Activated CD8-positive, alpha-beta memory T cell treated with anti-CD3 and anti-CD28 coated beads for 4 hours (primary cell): ENCODE results near the gene PTDSS2.

Experiments
- DNase-seq, 2 donors: peaks; one replicate each; pipeline ENCODE4 v3.0.0-alpha.2; 2020; ENCODE audit warnings: low read depth in 2 of 2

Gene PTDSS2

GRCh38 chr11:490186-490929 is 40.3 kb downstream of the PTDSS2 start:
- DNase-seq: no peak

- no peak for DNase-seq
Observed at GRCh38 chr11:490930-491260, 40.8 kb downstream of the PTDSS2 start.

- no peak for DNase-seq
Observed at GRCh38 chr11:491358-491757, 41.3 kb downstream of the PTDSS2 start.

- no peak for DNase-seq
Observed at GRCh38 chr11:492427-493226, 42.5 kb downstream of the PTDSS2 start.

GRCh38 chr11:494761-495536 is 44.9 kb downstream of the PTDSS2 start:
- no peak for DNase-seq

- DNase-seq: no peak
Observed at GRCh38 chr11:495537-495931, 45.5 kb downstream of the PTDSS2 start.

GRCh38 chr11:496834-497564 is 46.9 kb downstream of the PTDSS2 start:
- DNase-seq: no peak

- no peak for DNase-seq
Observed at GRCh38 chr11:497565-498296, 47.7 kb downstream of the PTDSS2 start.

- DNase-seq: no peak
Observed at GRCh38 chr11:498297-499181, 48.5 kb downstream of the PTDSS2 start.

GRCh38 chr11:499201-500076 is 49.4 kb downstream of the PTDSS2 start:
- no peak for DNase-seq

- DNase-seq: no peak
Observed at GRCh38 chr11:501001-501682, 51.1 kb downstream of the PTDSS2 start.

GRCh38 chr11:501683-502287 is 51.7 kb downstream of the PTDSS2 start:
- DNase-seq: no peak

- no peak for DNase-seq
Observed at GRCh38 chr11:502288-503178, 52.5 kb downstream of the PTDSS2 start.

- DNase-seq: no peak
Observed at GRCh38 chr11:503179-503981, 53.3 kb downstream of the PTDSS2 start.

- no peak for DNase-seq
Observed at GRCh38 chr11:504053-504993, 54.2 kb downstream of the PTDSS2 start.
